ENCODE data around the gene GNG12.

The GNG12 gene

DNA sequence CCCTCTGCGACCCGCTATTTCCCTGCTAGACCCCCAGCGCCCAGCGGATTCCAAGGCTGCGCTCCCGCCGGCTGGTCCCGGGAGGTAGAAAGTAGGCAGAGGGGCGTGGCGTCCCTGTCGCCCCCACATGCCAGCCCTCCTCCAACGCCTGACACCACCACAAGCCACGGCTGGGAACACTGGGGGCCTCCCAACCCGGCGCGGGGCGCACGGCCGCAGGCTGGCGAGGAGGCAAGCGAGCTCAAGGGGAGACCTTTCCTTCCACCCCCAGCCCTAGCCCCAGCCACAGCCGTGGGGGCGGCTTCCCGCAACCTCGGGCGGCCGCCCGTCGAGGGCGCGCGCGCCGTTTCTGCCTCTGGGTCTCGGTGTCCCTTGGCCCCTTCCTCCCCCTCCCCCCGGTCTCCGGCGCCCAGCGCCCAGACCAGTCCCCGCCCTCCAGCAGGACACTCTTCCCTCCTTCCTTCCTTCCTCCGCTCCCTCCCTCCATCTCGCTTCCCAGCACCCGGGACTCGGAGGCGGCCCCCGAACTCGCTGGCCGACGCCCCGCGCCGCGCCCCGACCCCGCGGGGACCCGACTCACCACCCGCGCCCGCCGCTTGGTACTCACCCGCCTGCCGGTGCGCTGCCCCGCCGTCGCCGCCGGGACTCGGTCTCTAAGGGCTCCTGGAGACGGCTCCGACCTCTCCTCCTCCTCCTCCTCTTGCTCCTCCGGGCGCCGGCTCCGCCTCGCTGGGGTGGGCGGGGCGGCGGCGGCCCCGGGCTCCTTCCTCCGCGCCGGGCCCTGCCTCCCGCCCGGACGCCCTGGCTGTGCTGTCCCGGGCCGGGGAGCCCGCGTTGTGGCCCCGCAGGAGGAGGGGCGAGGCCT is at the start of gene GNG12:
Gene GNG12, minus strand, starts transcription at position 731 of the 865 bp plus-strand sequence. CDS start 125,781 bp downstream, outside the sequence.
- DNase-seq, result no peak

DNA sequence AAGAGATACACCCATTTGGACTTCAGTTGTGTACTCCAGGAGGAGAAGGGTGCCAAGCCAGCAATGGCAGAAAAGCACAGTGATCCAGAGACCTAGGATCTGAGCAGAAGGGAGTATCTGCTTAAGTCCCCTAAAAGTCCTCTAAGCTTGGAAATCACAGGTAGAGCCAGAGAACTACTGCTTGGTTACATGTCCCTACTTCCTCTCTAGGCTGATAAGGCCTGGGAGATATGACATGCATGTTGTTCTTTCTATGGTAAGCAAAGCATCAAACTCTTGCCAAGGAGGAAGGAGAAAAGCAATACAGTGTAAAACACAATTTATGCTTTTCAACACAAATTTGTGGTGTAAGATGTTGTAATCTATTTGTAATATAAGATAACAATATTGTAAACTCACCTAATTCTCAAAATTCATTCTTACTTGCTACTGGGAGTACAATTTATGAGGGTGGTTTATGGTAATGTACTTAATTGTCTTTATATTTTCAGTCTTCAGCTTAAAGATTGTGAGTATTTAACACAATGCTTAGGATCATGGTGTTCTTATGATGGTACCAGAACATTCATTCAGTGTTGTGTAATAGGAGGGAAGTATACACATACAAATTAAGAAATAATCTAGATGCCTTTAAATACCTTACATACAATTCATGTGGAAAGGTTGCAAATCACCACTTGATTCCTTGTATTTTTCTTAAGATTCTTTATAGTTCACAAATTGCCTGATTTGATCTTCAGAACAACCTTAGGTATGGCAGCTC is 49.1 kb upstream of the GNG12 start:
- DNase-seq, result no peak

DNA sequence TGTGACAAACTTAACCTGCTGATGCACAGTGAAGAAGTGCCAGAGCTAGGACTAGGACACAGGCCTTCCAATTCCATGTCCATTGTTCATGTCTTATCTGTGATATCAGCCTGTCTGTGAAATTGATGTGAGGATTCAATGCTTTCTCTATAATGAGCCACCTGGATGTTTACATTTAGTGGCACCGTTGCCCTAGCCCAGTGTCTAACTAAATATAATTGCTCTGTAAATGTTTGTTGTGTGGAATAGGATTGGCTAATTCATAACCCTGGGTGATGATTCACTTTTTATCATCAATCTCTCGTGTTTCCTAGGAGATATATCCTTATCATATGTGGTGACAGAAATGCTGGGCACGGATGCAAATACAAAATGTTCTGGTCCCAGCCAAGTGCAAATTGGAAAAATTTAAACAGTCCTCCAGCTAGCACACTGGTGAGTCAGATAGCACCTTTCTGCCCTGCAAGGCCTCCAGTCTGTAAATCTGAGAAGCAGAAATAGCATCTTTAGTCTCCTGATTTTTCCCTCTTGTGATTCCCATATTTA is 46.9 kb upstream of the GNG12 start:
- no peak for DNase-seq

DNA sequence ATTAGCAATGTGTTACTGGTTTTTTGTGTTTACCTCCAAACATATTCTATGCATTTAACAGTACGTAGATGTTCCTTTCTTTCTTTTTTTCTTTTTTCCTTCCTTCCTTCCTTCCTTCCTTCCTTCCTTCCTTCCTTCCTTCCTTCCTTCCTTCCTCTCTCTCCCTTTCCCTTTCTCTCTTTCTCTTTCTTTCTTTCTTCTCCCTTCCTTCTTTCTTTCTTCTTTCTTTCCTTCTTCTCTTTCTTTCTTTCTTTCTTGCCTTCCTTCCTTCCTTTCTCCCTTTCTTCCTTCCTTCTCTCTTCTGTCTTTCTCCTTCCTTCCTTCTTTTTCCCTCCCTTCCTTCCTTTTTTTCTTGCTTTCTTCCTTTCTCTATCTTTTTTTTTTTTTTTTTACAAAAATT is 46.2 kb upstream of the GNG12 start:
- no peak for DNase-seq

DNA sequence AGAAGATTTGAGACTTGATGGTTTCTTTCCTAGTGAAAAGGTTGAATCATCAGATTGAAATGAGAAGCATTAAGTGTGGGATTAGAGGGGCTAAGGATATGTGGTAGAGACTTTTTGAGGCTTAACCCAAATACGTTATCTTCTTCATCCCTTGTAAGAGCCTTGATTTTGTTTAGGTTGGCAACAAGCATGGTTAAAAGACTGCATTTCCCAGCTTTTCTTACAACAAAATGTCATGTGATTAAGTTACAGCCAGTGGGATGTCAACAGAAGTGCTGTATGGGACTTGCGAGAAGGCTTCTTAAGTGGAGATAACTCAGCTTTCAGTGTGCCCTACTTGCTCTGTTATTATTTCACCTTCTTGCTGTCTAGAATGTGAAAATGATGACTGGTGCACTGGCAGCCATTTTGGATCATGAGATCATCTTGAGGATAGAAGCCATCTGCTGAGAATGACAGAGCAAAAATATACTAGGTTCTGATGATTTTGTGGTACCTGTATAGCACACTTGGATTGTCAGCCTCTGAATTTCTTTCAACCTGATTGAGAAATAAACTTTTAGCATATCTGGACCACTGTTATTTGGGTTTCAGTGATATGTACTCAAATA is 41.3 kb upstream of the GNG12 start:
- DNase-seq, result no peak

DNA sequence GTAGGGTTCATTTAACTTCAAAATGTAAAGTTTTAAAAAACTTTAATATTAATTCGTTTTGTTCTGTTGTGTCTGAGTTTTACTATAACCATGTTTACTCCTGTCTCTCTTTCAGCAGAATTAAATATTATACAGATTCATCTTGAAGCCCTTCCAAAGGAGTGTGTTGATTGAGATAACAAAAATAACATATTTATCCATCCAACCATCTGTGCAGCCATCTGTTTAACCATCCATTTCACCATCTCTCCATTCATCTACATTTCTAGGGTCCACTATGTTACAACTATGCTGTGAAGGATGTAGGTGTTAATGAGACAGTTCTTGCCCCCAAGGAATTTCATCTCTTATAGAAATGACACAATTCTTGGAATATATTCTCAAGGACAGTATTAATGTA is 36.0 kb upstream of the GNG12 start:
- DNase-seq, result no peak

DNA sequence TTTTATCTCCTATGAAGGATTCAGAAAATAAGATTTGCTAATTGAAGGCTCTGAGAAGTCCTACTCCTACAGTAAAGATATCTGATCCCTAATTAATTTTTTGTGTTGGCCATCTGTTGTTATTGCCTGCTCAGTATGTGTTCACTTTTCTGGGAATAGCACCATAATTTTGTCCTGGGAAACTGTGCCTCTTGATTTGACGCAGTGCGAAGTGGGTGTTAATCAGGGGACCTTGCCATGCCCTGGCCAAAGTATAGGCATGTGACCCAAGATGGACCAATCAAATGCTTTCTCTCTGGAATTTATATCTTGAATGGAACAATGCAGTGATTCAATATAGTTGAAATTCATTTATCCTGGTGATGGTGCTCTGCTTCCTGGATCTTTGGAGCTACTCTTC is 30.4 kb upstream of the GNG12 start:
- DNase-seq, result no peak

DNA sequence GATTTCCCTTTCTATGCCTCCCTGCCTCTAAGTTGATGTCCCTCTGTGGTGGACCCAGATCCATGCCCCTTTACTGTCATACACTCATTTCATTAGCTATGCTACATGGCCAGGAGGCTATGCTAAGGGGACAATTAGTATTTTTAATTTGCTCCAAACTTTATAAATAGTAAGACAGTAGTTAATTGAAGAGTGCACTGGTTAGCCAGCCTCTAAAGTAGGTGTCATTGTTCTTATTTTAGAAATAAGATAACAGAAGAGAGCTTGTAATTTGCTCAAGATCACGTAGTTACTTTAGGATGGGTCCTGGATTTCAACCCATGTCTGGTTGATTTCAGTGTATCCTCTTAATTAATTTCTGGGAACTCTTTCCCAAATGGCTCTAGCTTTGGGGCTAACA is 29.4 kb upstream of the GNG12 start:
- no peak for DNase-seq

DNA sequence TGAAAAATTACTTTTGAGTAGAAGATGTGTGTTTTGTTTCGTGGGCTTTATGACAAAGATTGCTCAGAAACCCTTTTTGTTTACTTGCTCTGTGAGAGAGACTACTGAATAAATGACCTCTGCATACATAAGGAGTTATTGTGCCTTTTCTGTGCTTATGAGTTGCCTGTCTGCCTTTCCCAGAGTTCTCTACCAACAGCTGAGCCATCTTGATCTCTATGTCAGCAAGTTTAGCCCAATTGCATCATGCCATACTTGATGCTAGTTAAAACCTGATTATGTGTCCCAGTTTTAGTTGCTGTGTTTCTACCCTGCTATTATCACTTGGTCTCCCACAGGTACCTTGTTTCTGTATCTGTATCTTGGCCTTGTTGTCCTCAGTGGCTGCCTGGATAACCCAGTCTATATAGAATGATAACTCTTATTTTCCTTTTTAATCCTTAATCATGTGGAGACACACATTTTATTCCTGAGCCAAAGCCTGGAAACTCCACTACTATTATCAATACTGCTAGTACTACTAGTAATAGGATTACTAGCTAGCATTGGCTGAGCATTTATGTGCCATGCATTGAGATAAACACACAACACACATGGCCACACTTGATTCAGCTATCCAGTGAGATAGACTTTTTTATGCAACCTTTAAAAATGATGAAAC is 28.7 kb upstream of the GNG12 start:
- no peak for DNase-seq

DNA sequence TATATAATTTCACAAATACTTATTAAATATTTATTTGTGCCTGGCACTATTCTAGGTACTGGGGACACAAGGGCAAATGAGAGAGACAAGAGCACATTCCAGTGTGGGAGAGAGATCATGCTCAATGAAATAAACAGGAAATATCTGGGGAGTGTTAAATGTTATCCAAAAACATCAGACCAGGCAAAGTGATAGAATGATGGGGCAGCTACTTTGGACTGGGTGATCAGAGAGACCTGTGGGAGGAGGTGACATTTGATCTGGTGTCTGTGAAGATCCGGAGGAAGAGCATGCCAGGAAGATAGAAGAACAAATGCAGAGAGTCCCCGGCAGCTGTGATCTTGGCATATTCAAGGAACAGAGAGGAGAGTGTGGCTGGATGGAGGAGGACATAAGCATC is 27.5 kb upstream of the GNG12 start:
- DNase-seq, result no peak

DNA sequence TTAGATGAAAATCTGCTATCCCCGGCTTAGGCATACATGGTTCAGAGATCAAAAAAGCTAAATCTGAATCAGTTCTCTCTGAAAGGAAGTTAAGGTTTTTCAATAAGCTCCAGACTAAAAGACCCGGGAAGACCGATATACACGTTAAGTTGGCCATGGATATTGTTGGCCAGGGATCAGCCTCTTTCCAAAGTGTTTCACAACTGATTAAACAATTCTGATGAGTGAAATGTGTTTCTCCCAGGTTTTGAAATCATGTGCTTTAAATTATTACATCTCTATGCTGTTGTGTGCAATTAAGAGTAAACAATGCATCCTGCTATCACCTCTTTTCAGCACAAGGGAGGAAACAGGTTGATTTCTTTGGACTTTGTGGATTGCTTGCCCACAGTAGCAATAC is 23.7 kb upstream of the GNG12 start:
- DNase-seq, result no peak

DNA sequence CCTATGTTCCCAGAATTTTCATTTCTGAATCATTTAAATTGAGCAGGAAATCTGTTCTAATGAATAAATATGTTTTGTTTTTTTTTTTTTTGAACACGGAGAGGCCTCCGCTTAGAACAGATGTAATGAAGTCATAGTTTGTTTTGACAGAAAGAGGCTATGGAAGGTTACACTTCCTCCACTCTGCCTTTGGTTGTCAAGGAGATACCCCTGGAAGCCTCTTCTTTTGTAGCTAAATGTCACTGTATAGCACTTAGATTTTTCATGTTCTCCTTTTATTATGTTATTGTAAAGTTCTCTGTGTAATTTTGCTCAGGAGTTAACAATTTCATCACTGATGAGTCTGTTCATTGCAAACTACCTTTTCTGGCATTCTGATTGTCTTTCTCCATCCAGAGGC is 22.7 kb upstream of the GNG12 start:
- no peak for DNase-seq

DNA sequence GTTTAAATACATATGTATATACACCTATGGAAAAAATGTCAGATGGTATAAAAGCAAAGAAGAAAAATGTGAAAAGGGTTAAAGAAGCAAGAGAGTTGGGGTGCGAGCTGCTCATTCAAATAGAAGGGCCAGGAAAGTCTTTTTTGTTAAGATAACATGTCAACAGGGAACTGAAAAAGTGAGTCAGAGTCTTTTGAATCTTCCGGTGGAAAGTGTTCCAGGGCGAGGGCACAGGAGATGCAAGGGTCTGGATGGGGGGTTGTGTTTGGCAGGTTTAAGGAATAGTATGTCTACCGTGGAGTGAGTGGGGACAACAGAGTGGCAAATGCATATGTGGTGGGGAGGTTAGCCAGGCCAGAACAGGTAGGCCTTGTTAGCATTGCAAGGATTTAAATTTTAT is 22.2 kb upstream of the GNG12 start:
- DNase-seq, result no peak

DNA sequence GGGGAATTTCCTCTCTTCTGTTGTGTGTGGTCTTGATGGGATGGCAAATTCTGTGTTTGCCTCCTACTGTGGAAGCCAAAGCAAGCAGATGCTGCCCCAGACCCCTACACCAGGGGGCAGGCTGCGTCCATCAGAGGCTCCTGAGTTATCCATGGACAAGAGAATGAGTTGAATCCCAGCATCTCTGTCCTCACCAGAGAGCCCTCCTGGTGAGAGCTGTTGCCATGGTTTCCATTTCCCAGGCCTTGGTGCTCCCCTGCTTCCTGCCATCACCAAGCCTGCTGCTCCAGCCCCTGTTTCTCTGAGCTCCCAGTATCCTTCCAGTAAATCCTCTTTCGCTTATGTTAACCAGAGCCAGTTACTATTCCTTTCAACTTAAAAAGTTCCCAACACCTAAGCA is 20.4 kb upstream of the GNG12 start:
- no peak for DNase-seq

DNA sequence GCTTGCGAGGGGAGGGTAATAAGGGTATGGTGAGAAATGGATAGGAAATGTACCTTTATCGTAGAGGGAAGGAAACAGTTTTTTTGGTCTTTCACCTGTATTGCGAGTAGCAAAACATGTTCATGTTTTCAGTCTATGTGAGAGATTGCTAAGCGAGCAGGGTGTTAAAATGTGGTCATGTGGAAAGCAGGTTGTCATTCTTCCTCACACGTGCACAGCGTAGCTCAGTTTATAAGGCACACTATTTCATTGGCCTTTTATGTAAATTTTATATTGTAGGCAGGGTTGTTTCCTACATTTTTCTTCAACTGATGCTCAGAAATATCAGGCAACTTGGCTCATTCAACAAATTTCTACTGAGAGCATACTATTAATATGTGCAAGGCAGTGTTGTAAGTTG is 18.5 kb upstream of the GNG12 start:
- DNase-seq, result no peak

DNA sequence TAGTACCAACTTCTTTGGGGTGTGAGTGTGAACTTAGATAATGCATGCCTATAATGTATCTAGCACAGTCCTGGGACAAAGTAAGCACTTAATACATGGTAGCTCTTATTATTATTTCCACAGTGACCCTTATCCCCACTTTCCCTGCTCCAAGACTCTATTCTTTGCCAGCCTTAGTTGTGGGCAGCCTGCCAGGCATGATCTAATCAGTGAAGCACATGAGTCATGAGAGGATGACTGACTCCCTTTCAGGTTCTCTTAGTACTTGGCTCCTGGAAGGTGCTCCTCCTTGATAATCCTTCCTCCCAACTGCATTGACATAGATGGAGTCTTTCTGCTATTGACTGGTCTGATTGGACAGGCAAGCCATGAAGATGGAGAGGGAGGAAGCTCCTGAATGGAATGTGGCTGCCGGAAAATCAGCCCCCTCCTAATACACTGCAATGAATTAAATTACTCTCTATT is 17.4 kb upstream of the GNG12 start:
- DNase-seq, result no peak

DNA sequence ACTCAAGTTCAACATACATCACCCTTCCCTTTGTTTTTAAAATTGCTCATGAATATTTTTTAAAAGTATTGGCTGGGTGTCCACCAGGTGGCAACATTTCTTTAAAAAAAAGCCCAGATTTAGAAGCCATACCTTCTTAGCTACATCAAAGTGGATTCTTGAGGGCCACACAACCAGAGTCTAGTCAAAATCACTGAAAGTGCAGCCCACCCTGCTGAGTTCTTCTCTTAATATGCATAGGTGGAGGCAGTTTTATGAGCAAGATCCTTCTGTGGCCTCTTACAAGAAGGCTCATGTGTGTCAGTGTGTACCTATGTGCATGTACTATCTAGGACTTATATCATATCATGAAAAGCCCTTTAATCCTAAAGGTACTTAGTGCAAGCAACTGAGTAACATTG is 16.9 kb upstream of the GNG12 start:
- DNase-seq, result peak; percentile 26

DNA sequence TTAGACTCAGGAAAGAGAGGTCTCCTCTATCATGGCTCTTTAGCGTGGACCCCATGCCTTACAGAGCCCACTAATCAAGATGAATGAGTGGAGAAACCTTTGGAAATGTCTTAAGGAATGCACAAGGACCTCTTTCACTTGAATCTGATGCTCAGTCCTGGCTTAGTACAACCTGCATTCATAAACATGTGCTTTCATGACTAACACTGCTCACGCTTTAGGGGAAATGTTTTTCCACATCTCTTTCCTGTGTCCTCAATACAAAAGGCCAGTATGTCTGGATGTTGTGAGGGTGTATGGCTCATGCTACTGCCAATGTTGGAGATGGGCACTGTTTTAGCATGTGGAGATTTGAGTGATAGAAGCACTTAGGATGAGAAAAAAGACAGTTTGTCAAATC is 14.2 kb upstream of the GNG12 start:
- no peak for DNase-seq

DNA sequence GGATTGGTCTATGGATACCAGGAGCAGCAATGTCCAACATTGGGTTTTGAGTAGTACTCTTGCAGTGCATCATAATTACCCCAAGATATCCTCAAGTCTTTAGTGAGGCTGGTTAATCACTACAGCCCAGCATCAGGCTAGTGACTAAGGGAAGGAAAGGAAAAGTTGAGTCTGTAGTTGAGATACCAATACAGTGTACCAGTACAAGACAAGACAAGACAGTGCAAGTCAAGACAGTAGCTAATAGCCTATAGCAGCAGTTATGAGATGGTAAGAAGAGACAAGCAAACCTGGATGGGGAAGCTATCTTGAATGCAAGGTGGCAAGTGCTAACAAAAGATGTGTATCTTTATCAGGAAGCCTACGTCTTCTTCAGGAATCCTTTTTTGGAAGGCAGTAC is 13.3 kb upstream of the GNG12 start:
- no peak for DNase-seq

DNA sequence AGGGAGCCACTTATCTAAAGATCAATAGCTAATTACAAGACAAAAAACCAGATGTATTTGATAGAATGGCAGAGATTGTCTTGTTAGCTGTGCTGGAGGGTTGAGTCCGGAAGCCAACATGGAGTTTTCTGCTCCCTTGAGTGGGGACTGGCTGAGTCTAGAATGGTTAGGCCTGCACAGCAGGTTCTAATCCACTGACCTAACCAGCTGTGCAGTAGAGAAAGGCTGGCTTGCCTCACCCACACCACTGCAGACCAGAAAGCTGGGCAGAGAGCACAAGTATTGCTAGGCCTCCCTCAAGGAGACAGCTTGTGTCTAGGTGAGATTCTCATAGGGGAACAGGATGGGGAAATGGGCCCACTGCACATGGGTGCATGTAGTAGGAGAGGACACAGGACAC is 11.7 kb upstream of the GNG12 start:
- DNase-seq, result no peak

DNA sequence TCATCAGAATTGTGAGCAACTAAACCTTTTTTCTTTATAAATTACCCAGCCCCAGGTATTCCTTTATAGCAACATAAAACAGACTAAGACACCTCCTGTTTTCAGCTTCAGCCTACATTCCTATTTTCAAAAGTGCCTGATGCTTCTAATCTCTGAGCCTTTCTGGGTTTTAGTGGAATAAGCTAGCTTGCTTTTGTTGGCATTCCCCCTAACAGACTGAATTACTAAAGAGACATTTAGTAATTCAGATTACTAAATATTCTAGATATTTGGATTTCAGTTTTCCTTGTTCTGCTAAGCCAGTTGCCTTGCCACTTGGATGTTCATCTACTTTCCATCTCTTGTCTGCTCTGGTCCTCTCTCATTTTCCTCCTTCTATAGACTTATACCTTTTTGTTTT is 10.5 kb upstream of the GNG12 start:
- no peak for DNase-seq

DNA sequence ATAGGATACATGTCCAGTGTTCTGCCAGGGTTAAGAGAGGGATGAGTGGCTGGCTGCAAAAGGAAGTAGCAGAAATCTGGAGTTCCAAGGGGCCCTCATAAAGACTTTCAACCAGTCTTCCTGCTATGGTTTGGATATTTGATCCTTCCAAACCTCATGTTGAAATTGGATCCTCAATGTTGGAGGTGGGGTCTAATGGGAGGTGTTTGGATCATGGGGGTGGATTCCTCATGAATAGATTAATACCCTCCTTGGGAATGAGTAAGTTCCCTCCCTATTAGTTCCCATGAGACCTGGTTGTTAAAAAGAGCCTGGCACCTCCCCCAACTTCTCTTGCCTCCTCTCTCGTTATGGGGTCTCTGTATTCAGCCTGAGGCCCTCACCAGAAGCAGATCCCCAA is 10.1 kb upstream of the GNG12 start:
- no peak for DNase-seq

DNA sequence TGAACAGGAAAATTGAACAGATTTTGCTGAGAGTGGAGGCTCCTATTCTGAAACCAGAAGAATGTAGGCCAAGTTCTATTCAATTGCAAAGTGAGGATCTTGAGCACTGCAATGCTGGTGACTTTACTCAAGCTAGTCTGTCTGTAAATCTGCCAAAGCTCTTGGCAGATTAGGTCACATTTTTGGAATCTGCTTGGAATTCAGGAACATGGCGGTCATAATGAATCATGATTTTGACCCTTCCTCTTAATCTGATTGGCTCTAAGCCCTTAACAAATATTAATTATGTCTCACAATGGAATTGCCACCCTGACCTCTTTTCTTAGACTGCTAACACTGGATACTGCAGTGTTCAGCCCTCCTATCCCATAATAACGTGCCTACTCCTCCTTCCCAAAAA is 7.2 kb upstream of the GNG12 start:
- DNase-seq, result no peak

Data from KG1 (cell line).